ENCODE results near the gene CCDC122.

The CCDC122 gene
- total RNA-seq: 1.2 to 2.2 (median 1.5) reads per million in 3 experiments

GRCh38 chr13:43878892-43879754, at the start of gene CCDC122:
CCDC122 (minus strand) TSS chr13:43879740; CDS start chr13:43869376, 10,364 bp downstream.
- peak; percentile 76 for DNase-seq

- no peak for DNase-seq
Observed at GRCh38 chr13:43924549-43925245, 45.2 kb upstream of the CCDC122 start.

- DNase-seq: no peak
Observed at GRCh38 chr13:43920965-43921674, 41.6 kb upstream of the CCDC122 start.

GRCh38 chr13:43918636-43919035, 39.1 kb upstream of the CCDC122 start:
- DNase-seq: no peak

GRCh38 chr13:43916828-43917227, 37.3 kb upstream of the CCDC122 start:
- no peak for DNase-seq

GRCh38 chr13:43915451-43915850, 35.9 kb upstream of the CCDC122 start:
- no peak for DNase-seq

- DNase-seq: no peak
Observed at GRCh38 chr13:43911871-43912270, 32.3 kb upstream of the CCDC122 start.

- DNase-seq: no peak
Observed at GRCh38 chr13:43911278-43911677, 31.7 kb upstream of the CCDC122 start.

- DNase-seq: no peak
Observed at GRCh38 chr13:43910856-43911255, 31.3 kb upstream of the CCDC122 start.

GRCh38 chr13:43908156-43909126, 28.9 kb upstream of the CCDC122 start:
- no peak for DNase-seq

- peak; percentile 51 for DNase-seq
Observed at GRCh38 chr13:43905435-43906031, 26.0 kb upstream of the CCDC122 start.

GRCh38 chr13:43895940-43896339, 16.4 kb upstream of the CCDC122 start:
- no peak for DNase-seq

- no peak for DNase-seq
Observed at GRCh38 chr13:43894438-43894837, 14.9 kb upstream of the CCDC122 start.

- no peak for DNase-seq
Observed at GRCh38 chr13:43884222-43884621, 4.7 kb upstream of the CCDC122 start.

- no peak for DNase-seq
Observed at GRCh38 chr13:43883631-43884030, 4.1 kb upstream of the CCDC122 start.

GRCh38 chr13:43881580-43881979, 2.0 kb upstream of the CCDC122 start:
- no peak for DNase-seq

- no peak for DNase-seq
Observed at GRCh38 chr13:43880926-43881325, 1.4 kb upstream of the CCDC122 start.

- no peak for DNase-seq
Observed at GRCh38 chr13:43880214-43880855, 795 bp upstream of the CCDC122 start.

GRCh38 chr13:43879755-43880181, 228 bp upstream of the CCDC122 start, which contains the start of gene LACC1:
LACC1 (plus strand) TSS chr13:43879904; CDS start chr13:43880986, 1,082 bp downstream.
- DNase-seq: peak; percentile 31

- DNase-seq: no peak
Observed at GRCh38 chr13:43877766-43878165, 1.8 kb downstream of the CCDC122 start.

- DNase-seq: no peak
Observed at GRCh38 chr13:43877326-43877725, 2.2 kb downstream of the CCDC122 start.

Measured in central memory CD4-positive, alpha-beta T cell (primary cell).